ENCODE measurements around the gene MEIOSIN. TPM values are rescaled to one million over a fixed set of nuclear protein-coding genes. Genes with fewer than 3 reads are reported as not detected.

MEIOSIN gene
- total RNA-seq, 1 donor from 2014 or later: not detected

DNA sequence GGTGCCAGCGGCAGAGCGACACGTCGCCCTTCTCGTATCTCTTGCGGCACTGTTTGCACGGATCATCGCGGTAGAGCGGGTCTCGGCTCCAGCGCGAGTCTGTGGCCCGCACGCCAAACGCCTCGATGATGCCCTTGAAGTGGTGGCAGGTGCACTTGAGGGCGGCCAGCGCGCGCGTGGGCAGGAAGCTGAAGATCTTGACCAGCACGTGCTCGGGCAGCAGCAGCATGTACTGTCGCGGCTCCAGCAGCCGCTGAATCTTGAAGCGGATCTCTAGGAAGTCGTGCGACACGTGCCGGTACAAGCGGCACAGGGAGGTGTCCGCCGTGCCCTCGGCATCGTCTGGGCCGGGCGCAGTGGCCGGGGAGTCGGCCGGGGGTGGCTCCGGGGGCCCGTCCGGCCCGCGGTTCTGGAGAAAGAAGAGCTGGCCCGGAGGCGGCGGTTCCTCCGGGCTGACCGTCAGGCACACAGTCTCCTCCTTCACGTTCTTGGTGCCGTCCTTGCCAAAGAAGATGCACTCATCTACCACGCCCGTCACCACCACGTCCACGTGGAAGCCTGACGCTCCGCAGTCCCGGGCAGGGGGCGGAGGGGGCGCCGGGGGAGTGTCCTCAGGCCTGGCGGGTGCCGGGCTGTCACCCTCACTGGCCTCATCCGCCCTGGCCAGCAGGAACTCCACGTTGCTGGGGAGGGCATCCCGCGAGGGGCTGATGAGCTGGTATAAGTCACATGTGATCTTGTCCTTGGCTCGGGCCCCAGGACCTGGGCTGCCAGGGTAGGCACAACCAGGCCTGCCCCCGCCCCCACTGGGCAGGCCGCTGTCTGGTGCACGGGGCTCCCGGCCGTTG lies 21.2 kb upstream of the MEIOSIN start:
- peaks cover 14% of the 10 kb centered on the region for H3K36me3 Mint-ChIP-seq (ENCODE audit: unreplicated experiment)
- H3K4me1 Mint-ChIP-seq (ENCODE audit: unreplicated experiment): peaks cover 18% of the 10 kb centered on the region
- no peak overlapping the region for H3K27ac Mint-ChIP-seq (ENCODE audit: unreplicated experiment)
- no peaks in the 10 kb centered on the region for H3K27me3 Mint-ChIP-seq (ENCODE audit: unreplicated experiment)
- H3K4me3 Mint-ChIP-seq (ENCODE audit: unreplicated experiment): no peak overlapping the region
- TF ChIP-seq, protein P1, sequence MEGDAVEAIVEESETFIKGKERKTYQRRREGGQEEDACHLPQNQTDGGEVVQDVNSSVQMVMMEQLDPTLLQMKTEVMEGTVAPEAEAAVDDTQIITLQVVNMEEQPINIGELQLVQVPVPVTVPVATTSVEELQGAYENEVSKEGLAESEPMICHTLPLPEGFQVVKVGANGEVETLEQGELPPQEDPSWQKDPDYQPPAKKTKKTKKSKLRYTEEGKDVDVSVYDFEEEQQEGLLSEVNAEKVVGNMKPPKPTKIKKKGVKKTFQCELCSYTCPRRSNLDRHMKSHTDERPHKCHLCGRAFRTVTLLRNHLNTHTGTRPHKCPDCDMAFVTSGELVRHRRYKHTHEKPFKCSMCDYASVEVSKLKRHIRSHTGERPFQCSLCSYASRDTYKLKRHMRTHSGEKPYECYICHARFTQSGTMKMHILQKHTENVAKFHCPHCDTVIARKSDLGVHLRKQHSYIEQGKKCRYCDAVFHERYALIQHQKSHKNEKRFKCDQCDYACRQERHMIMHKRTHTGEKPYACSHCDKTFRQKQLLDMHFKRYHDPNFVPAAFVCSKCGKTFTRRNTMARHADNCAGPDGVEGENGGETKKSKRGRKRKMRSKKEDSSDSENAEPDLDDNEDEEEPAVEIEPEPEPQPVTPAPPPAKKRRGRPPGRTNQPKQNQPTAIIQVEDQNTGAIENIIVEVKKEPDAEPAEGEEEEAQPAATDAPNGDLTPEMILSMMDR (IDR thresholded peaks at IDR 0.05): no peak
- DNase-seq (ENCODE audit: extremely low spot score, unreplicated experiment): no peak
- no peaks in the 10 kb centered on the region for H3K9me3 Mint-ChIP-seq (ENCODE audit: unreplicated experiment)

DNA sequence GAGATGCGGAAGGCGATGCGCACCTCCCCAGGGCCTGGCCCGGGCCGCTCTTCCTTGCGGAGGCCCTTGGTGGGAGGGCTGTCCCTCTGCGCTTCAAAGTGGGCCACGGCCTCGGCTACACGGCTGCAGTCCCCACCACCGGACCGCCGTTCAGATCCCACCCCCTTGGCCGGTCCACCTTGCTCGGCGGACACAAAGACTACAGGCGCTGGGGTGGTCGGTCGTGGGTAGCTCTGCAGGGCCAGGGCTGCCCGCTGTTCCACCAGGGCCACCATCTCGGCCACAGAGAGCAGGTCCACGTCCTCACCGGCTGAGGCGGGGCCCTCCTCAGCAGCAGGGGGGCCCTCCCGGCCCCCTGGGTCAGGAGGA lies 20.6 kb upstream of the MEIOSIN start:
- Mint-ChIP-seq H3K27me3 (ENCODE audit: unreplicated experiment) (no peaks in the 10 kb centered on the region), H3K4me3 (ENCODE audit: unreplicated experiment) (no peak overlapping the region), H3K9me3 (ENCODE audit: unreplicated experiment) (no peaks in the 10 kb centered on the region), H3K27ac (ENCODE audit: unreplicated experiment) (no peak overlapping the region), H3K36me3 (ENCODE audit: unreplicated experiment) (peaks cover 14% of the 10 kb centered on the region), H3K4me1 (ENCODE audit: unreplicated experiment) (peaks cover 21% of the 10 kb centered on the region)
- TF ChIP-seq, protein P1 (IDR thresholded peaks at IDR 0.05): no peak
- no peak for DNase-seq (ENCODE audit: extremely low spot score, unreplicated experiment)

DNA sequence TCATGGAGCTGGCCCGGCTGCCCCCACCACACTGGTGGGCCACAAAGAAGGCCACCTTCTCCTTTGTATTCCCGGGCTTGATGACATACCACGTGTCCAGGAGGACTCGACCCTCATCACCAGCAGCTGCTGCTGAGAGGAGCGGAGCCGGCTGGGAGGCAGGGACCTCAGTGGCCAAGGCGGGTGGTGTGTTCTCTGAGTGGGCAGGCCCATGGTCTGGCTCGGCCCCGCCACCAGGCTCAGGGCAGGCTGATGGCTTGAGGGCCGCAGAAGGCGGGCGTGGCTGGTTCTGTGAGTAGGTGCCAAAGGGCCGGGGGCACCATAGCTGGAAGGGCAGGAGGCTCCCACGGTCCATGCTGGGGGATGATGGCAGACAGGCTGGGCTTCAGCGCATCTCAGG lies 20.1 kb upstream of the MEIOSIN start:
- TF ChIP-seq, protein P1 (IDR thresholded peaks at IDR 0.05): no peak
- H3K36me3 Mint-ChIP-seq (ENCODE audit: unreplicated experiment): peaks cover 14% of the 10 kb centered on the region
- no peaks in the 10 kb centered on the region for H3K27me3 Mint-ChIP-seq (ENCODE audit: unreplicated experiment)
- H3K27ac Mint-ChIP-seq (ENCODE audit: unreplicated experiment): no peak overlapping the region
- DNase-seq (ENCODE audit: extremely low spot score, unreplicated experiment): no peak
- no peak overlapping the region for H3K4me3 Mint-ChIP-seq (ENCODE audit: unreplicated experiment)
- H3K9me3 Mint-ChIP-seq (ENCODE audit: unreplicated experiment): no peaks in the 10 kb centered on the region
- H3K4me1 Mint-ChIP-seq (ENCODE audit: unreplicated experiment): peaks cover 25% of the 10 kb centered on the region

DNA sequence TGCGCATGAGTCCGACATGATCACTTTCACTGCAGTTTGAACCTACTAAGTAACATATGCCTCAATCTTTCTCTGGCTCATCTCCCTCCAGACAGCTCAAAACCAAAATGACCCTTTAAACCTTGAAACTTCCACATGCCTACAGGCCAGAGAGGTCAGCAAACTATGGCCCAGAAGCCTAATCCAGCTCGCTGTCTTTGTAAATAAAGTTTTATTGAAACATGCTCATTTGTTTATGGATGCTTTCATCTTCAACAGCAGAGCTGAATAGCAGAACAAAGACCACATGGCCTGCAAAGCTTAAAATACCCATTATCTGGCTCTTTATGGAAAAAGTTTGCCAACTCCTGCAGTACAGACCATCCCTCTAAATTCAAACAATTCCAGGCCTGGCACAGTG lies 18.1 kb upstream of the MEIOSIN start:
- no peak for DNase-seq (ENCODE audit: extremely low spot score, unreplicated experiment)
- no peak overlapping the region for H3K4me3 Mint-ChIP-seq (ENCODE audit: unreplicated experiment)
- no peaks in the 10 kb centered on the region for H3K27me3 Mint-ChIP-seq (ENCODE audit: unreplicated experiment)
- TF ChIP-seq, protein P1 (IDR thresholded peaks at IDR 0.05): no peak
- peaks cover 29% of the 10 kb centered on the region for H3K4me1 Mint-ChIP-seq (ENCODE audit: unreplicated experiment)
- H3K9me3 Mint-ChIP-seq (ENCODE audit: unreplicated experiment): no peaks in the 10 kb centered on the region
- H3K27ac Mint-ChIP-seq (ENCODE audit: unreplicated experiment): no peak overlapping the region
- H3K36me3 Mint-ChIP-seq (ENCODE audit: unreplicated experiment): peaks cover 15% of the 10 kb centered on the region

DNA sequence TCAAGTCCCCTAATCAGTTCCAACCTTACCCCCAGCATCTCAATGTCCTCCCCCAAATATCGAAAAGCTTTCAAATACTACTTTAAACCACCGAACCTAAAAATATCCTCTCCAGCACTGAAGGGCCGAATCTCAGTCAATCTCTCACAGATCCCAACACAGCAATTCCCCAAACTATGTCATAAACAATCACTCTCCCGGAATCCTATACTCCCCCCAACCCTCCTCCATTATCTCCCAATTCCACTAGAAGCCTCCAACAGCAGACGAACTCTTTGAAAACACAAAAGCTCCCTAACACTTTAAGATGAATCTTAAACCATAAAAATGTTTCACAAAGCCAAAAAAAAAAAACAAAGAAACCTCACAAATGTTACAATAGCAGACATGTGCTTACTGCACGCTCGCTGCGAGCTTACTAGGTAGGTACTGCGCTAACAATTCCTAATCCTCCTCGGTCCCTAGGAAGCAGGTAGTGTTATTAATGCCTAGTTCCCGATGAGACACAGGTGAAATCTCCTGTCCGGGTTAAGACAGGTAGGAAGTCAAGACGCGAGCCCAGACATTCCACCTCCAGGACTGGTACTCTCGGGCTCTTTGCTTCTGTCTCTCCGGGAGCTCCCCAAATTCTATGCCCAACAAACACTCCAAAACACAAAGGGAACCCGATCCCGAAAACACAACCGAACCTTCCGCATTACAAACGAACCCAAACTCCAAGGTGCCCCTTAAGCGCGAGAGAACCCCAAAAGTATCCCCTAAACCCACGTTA lies 16.7 kb upstream of the MEIOSIN start:
- peak overlapping the region; percentile 96 for H3K4me3 Mint-ChIP-seq (ENCODE audit: unreplicated experiment)
- peaks cover 12% of the 10 kb centered on the region for H3K36me3 Mint-ChIP-seq (ENCODE audit: unreplicated experiment)
- H3K4me1 Mint-ChIP-seq (ENCODE audit: unreplicated experiment): peaks cover 25% of the 10 kb centered on the region
- no peaks in the 10 kb centered on the region for H3K9me3 Mint-ChIP-seq (ENCODE audit: unreplicated experiment)
- H3K27me3 Mint-ChIP-seq (ENCODE audit: unreplicated experiment): no peaks in the 10 kb centered on the region
- DNase-seq (ENCODE audit: extremely low spot score, unreplicated experiment): no peak
- TF ChIP-seq, protein P1 (IDR thresholded peaks at IDR 0.05): no peak
- H3K27ac Mint-ChIP-seq (ENCODE audit: unreplicated experiment): peak overlapping the region; percentile 100
